ENCODE measurements around the gene SCARB1. TPM values are rescaled to one million over a fixed set of nuclear protein-coding genes. Genes with fewer than 3 reads are reported as not detected.

Gene SCARB1
- total RNA-seq, 2 experiments from 2014 or later: 12.6 to 17.2 TPM

DNA sequence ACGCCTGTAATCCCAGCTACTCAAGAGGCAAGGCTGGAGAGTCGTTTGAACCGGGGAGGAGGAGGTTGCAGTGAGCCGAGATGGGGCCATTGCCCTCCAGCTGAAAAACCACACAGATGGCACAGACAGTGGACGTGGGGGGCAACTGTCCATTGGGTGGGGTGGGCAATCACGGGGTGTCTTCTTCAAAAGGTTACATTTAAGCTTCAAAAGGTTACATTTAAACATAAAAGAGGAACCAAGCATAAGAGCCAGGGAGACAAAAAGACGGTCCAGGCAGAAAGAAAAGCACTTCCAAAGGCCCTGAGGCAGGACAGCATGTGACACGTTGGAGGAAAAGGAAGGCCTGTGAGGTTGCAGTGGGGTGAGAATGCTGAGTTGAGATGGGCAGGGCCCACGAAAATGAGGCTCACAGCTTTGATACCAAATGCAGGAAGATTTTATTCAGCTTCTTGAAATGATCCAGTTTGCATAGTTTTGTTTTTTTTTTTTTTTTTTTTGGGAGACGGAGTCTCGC, 10.7 kb downstream of the SCARB1 start:
- CTCF ChIA-PET: no interaction called here
- no peak overlapping the region for H3K27ac Mint-ChIP-seq
- H3K27me3 Mint-ChIP-seq: no peaks in the 10 kb centered on the region
- H3K4me3 Mint-ChIP-seq: no peak overlapping the region
- peaks cover 8% of the 10 kb centered on the region for H3K4me1 Mint-ChIP-seq
- no peaks in the 10 kb centered on the region for H3K9me3 Mint-ChIP-seq (ENCODE audit: low read depth)
- ATAC-seq (no peak), DNase-seq (no peak)
- no peaks in the 10 kb centered on the region for H3K36me3 Mint-ChIP-seq

GRCh38 chr12:124852329-124852831, 11.3 kb downstream of the SCARB1 start:
- CTCF ChIA-PET: no interaction called here
- no peaks in the 10 kb centered on the region for H3K36me3 Mint-ChIP-seq
- H3K27ac Mint-ChIP-seq: no peak overlapping the region

DNA sequence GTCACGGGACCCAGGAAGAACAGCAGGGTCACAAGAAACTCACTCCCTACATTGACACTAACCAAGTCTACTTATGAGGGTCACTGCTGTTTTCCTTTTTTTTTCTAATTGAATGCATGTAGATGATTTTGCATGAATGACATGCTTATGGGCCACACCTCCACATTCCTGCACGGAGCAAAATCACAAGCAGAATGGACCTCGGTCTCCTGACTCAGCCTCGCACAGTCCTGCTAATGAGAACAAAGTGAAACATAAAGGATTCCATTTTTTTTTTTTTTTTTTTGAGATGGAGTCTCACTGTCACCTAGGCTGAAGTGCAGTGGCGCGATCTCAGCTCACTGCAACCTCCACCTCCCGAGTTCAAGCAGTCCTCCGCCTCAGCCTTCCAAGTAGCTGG, 12.3 kb downstream of the SCARB1 start:
- H3K27ac Mint-ChIP-seq: no peak overlapping the region
- no peaks in the 10 kb centered on the region for H3K27me3 Mint-ChIP-seq
- CTCF ChIA-PET: interaction anchor here (1.3 kb wide), 1 partner anchor 8 kb away, joined by 4 read pairs; no protein-coding TSS in a partner anchor
- no peaks in the 10 kb centered on the region for H3K36me3 Mint-ChIP-seq
- no peaks in the 10 kb centered on the region for H3K9me3 Mint-ChIP-seq (ENCODE audit: low read depth)
- no peak for DNase-seq
- peaks cover 8% of the 10 kb centered on the region for H3K4me1 Mint-ChIP-seq
- ATAC-seq: no peak
- H3K4me3 Mint-ChIP-seq: no peak overlapping the region

More at GRCh38 chr12:124852329-124852831, 11.3 kb downstream of the SCARB1 start:
- peak; percentile 39 for ATAC-seq
- H3K4me1 Mint-ChIP-seq: peaks cover 8% of the 10 kb centered on the region
- no peaks in the 10 kb centered on the region for H3K27me3 Mint-ChIP-seq
- DNase-seq: peak; percentile 50
- H3K9me3 Mint-ChIP-seq (ENCODE audit: low read depth): no peaks in the 10 kb centered on the region
- H3K4me3 Mint-ChIP-seq: no peak overlapping the region

- no peak for ATAC-seq
- Mint-ChIP-seq H3K4me3 (no peak overlapping the region), H3K9me3 (ENCODE audit: low read depth) (no peaks in the 10 kb centered on the region), H3K27me3 (no peaks in the 10 kb centered on the region), H3K4me1 (peaks cover 8% of the 10 kb centered on the region), H3K36me3 (no peaks in the 10 kb centered on the region), H3K27ac (no peak overlapping the region)
- CTCF ChIA-PET: no interaction called here
- no peak for DNase-seq
Measured at GRCh38 chr12:124849382-124849781, 14.3 kb downstream of the SCARB1 start.

- peaks cover 8% of the 10 kb centered on the region for H3K4me1 Mint-ChIP-seq
- H3K4me3 Mint-ChIP-seq: no peak overlapping the region
- ATAC-seq: no peak
- H3K36me3 Mint-ChIP-seq: no peaks in the 10 kb centered on the region
- no peaks in the 10 kb centered on the region for H3K9me3 Mint-ChIP-seq (ENCODE audit: low read depth)
- H3K27me3 Mint-ChIP-seq: no peaks in the 10 kb centered on the region
- no peak for DNase-seq
- no peak overlapping the region for H3K27ac Mint-ChIP-seq
- CTCF ChIA-PET: no interaction called here
Measured at GRCh38 chr12:124848621-124849380, 14.9 kb downstream of the SCARB1 start.

GRCh38 chr12:124847113-124848074, 16.3 kb downstream of the SCARB1 start:
- H3K27me3 Mint-ChIP-seq: no peaks in the 10 kb centered on the region
- no peaks in the 10 kb centered on the region for H3K9me3 Mint-ChIP-seq (ENCODE audit: low read depth)
- CTCF ChIA-PET: no interaction called here
- ATAC-seq (no peak), DNase-seq (no peak)
- no peaks in the 10 kb centered on the region for H3K36me3 Mint-ChIP-seq
- no peak overlapping the region for H3K4me3 Mint-ChIP-seq
- H3K27ac Mint-ChIP-seq: no peak overlapping the region
- H3K4me1 Mint-ChIP-seq: peaks cover 5% of the 10 kb centered on the region

- DNase-seq (no peak), ATAC-seq (no peak)
- no peaks in the 10 kb centered on the region for H3K4me1 Mint-ChIP-seq
- no peak overlapping the region for H3K27ac Mint-ChIP-seq
- no peaks in the 10 kb centered on the region for H3K36me3 Mint-ChIP-seq
- no peak overlapping the region for H3K4me3 Mint-ChIP-seq
- CTCF ChIA-PET: no interaction called here
- no peaks in the 10 kb centered on the region for H3K27me3 Mint-ChIP-seq
- no peaks in the 10 kb centered on the region for H3K9me3 Mint-ChIP-seq (ENCODE audit: low read depth)
Measured at GRCh38 chr12:124844411-124845397, 19.0 kb downstream of the SCARB1 start.

DNA sequence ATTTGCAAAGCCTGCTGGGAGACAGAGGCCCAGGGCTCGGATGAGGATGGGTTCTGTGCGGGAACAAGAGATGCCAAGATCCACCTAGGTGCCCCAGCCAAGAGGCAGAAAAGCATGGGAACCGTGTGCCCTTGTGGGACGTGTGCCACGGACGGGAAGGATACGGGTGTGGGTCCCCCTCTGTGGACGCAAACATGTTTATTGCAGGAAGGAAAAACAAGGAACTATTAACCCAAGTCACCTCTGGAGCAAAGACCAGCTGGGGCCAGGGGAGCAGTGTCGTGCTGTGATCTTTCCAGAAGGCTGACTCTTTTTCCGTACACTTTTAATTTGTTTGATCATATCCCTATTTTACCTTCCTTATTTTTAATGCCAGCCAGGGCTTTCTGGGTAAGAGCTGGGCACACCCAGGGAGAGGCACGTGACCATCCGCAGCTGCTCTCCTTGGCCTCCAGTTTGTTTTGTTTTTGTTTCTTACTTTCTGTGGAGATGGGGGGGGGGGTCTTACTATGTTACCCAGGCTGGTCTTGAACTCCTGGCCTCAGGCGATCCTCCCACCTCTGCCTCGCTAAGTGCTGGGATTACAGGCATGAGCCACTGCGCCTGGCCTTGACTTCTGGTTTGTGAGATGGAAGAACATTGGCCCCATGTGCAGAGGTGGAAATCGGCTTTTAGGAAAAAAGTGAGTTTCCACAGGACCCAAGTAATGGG, 20.7 kb downstream of the SCARB1 start:
- H3K4me1 Mint-ChIP-seq: no peaks in the 10 kb centered on the region
- H3K27me3 Mint-ChIP-seq: no peaks in the 10 kb centered on the region
- no peak overlapping the region for H3K4me3 Mint-ChIP-seq
- H3K36me3 Mint-ChIP-seq: no peaks in the 10 kb centered on the region
- DNase-seq: no peak
- H3K9me3 Mint-ChIP-seq (ENCODE audit: low read depth): no peaks in the 10 kb centered on the region
- no peak for ATAC-seq
- CTCF ChIA-PET: no interaction called here
- no peak overlapping the region for H3K27ac Mint-ChIP-seq

DNA sequence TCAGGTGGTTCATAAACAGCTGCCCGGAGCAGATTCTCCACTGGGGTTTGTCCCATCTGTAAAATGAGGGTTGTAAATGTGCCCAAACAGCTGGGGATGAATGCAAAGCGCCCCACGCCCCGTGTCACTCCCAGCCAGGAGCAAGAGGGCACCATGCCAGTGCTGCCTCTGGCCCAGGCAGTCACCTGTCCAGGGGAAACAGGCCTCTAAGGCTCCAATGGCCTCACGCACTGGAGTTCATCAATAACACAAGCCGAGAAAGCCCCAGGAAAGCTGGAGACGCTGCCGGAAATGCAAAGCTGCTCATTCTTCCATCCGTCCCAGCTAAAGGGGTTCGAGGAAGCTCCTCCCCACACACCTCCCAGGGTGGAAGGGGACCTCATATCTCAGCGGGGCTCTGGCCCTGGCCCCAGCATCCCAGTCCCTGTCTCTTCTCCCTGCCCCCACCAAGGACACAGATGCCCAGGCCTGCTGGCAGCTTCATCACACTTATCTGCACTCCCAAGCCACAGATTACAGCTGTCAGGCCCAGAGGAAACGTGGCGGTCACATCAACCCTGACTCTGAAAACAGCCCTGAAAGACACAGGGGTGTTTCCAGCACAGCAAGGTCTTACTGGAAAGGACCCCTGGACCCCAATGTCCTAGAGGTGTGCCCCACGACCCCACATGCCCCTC, 21.5 kb downstream of the SCARB1 start:
- H3K9me3 Mint-ChIP-seq (ENCODE audit: low read depth): no peaks in the 10 kb centered on the region
- no peaks in the 10 kb centered on the region for H3K4me1 Mint-ChIP-seq
- ATAC-seq: no peak
- H3K4me3 Mint-ChIP-seq: no peak overlapping the region
- DNase-seq: no peak
- no peaks in the 10 kb centered on the region for H3K36me3 Mint-ChIP-seq
- CTCF ChIA-PET: interaction anchor here (0.9 kb wide), 1 partner anchor 33 kb away, joined by 3 read pairs; no protein-coding TSS in a partner anchor
- H3K27me3 Mint-ChIP-seq: no peaks in the 10 kb centered on the region
- H3K27ac Mint-ChIP-seq: no peak overlapping the region

DNA sequence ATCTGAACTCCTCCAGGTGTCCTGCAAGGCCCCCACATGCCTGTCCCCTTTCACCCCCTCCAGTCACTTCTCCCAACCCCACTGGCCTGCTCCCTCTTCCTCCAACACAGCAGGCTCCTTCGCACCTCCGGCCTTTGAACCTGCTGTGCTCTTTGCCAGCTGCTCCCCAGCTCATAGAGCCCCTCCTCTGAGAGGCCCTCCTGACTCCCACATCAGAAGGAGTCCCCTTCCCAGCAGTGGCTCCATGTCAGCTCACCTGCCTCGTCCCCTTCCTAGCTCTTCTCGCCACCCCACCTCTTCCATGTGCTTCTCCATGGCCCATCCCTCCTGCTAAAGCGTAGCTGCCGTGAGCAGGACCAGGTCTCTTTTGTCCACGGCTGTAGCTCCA, 22.1 kb downstream of the SCARB1 start:
- no peak overlapping the region for H3K27ac Mint-ChIP-seq

GRCh38 chr12:124837958-124838803, 25.5 kb downstream of the SCARB1 start:
- no peaks in the 10 kb centered on the region for H3K4me1 Mint-ChIP-seq
- H3K9me3 Mint-ChIP-seq (ENCODE audit: low read depth): no peaks in the 10 kb centered on the region

More for the DNA sequence above, 22.1 kb downstream of the SCARB1 start:
- Mint-ChIP-seq H3K27me3 (no peaks in the 10 kb centered on the region), H3K4me1 (no peaks in the 10 kb centered on the region), H3K36me3 (no peaks in the 10 kb centered on the region), H3K9me3 (ENCODE audit: low read depth) (no peaks in the 10 kb centered on the region), H3K4me3 (no peak overlapping the region)
- CTCF ChIA-PET: interaction anchor here (0.9 kb wide), 1 partner anchor 32 kb away, joined by 3 read pairs; no protein-coding TSS in a partner anchor
- ATAC-seq (no peak), DNase-seq (no peak)

More at GRCh38 chr12:124837958-124838803, 25.5 kb downstream of the SCARB1 start:
- CTCF ChIA-PET: no interaction called here
- no peak overlapping the region for H3K27ac Mint-ChIP-seq
- no peak for ATAC-seq
- no peaks in the 10 kb centered on the region for H3K27me3 Mint-ChIP-seq
- DNase-seq: no peak
- no peak overlapping the region for H3K4me3 Mint-ChIP-seq
- no peaks in the 10 kb centered on the region for H3K36me3 Mint-ChIP-seq
